ENCODE measurements around the gene TAF6L. TPM values are rescaled to one million over a fixed set of nuclear protein-coding genes. Genes with fewer than 3 reads are reported as not detected.

Gene TAF6L
- total and polyA plus RNA-seq, 9 of the 15 experiments (the other 6 are each of a cell fraction or from before 2014, with no cell fraction given) = 0.04 to 45.5 (median 20.8) TPM

DNA sequence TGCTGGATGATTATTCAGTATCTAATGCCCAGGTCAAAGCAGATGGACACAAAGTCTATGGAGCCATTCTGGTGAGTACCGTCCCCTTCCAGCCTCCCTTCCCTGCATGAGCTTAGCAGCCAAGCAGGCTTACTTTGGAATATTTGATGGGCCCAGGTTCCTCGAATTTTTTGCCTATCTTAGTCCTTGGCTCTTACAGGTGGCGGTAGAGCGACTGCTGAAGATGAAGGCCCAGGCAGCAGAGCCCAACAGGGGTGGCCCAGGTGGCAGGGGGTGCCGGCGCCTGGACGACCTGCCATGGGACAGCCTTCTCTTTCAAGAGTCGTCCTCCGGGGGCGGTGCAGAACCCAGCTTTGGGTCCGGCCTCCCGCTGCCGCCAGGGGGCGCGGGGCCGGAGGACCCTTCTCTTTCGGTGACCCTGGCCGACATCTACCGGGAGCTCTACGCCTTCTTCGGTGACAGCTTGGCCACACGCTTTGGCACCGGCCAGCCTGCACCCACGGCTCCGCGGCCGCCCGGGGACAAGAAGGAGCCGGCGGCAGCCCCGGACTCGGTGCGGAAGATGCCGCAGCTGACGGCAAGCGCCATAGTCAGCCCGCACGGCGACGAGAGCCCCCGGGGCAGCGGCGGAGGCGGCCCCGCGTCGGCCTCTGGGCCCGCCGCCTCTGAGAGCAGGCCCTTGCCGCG is 15.3 kb downstream of the TAF6L start (continued):
- TF ChIP-seq SRF (CRISPR knock-in tag; IDR thresholded peaks at IDR 0.05) (no peak), ZNF76 (CRISPR knock-in tag; IDR thresholded peaks at IDR 0.05; ENCODE audit: borderline replicate concordance) (no peak), TFE3 (CRISPR knock-in tag; IDR thresholded peaks at IDR 0.05) (no peak), ZNF140 (CRISPR knock-in tag; IDR thresholded peaks at IDR 0.05) (no peak), ZNF589 (CRISPR knock-in tag; IDR thresholded peaks at IDR 0.05; ENCODE audit: low read depth) (no peak; the same call in 1 of the 2 replicates), PYGO2 (tag; IDR thresholded peaks at IDR 0.05) (no peak), TCF3 (CRISPR knock-in tag; IDR thresholded peaks at IDR 0.05) (no peak), GTF2A2 (tag; IDR thresholded peaks at IDR 0.05) (no peak), NFYB (IDR thresholded peaks at IDR 0.05; ENCODE audit: extremely low read depth, insufficient read length) (no peak), SP1 (CRISPR knock-in tag; IDR thresholded peaks at IDR 0.05) (no peak), KLF6 (CRISPR knock-in tag; IDR thresholded peaks at IDR 0.05; ENCODE audit: borderline replicate concordance) (no peak), E2F3 (CRISPR knock-in tag; IDR thresholded peaks at IDR 0.05) (no peak), CREM (IDR thresholded peaks at IDR 0.05; ENCODE audit: low read depth) (peak; percentile 69), U2AF1 (optimal IDR thresholded peaks at IDR 0.05; ENCODE audit: low read depth, low read length) (peak; percentile 88), SMAD1 (IDR thresholded peaks at IDR 0.05; ENCODE audit: low read depth, low read length, partially characterized antibody) (no peak)
- TF ChIP-seq, protein P1, sequence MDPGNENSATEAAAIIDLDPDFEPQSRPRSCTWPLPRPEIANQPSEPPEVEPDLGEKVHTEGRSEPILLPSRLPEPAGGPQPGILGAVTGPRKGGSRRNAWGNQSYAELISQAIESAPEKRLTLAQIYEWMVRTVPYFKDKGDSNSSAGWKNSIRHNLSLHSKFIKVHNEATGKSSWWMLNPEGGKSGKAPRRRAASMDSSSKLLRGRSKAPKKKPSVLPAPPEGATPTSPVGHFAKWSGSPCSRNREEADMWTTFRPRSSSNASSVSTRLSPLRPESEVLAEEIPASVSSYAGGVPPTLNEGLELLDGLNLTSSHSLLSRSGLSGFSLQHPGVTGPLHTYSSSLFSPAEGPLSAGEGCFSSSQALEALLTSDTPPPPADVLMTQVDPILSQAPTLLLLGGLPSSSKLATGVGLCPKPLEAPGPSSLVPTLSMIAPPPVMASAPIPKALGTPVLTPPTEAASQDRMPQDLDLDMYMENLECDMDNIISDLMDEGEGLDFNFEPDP (CRISPR knock-in tag; IDR thresholded peaks at IDR 0.05) = no peak
- TF ChIP-seq, protein P2, sequence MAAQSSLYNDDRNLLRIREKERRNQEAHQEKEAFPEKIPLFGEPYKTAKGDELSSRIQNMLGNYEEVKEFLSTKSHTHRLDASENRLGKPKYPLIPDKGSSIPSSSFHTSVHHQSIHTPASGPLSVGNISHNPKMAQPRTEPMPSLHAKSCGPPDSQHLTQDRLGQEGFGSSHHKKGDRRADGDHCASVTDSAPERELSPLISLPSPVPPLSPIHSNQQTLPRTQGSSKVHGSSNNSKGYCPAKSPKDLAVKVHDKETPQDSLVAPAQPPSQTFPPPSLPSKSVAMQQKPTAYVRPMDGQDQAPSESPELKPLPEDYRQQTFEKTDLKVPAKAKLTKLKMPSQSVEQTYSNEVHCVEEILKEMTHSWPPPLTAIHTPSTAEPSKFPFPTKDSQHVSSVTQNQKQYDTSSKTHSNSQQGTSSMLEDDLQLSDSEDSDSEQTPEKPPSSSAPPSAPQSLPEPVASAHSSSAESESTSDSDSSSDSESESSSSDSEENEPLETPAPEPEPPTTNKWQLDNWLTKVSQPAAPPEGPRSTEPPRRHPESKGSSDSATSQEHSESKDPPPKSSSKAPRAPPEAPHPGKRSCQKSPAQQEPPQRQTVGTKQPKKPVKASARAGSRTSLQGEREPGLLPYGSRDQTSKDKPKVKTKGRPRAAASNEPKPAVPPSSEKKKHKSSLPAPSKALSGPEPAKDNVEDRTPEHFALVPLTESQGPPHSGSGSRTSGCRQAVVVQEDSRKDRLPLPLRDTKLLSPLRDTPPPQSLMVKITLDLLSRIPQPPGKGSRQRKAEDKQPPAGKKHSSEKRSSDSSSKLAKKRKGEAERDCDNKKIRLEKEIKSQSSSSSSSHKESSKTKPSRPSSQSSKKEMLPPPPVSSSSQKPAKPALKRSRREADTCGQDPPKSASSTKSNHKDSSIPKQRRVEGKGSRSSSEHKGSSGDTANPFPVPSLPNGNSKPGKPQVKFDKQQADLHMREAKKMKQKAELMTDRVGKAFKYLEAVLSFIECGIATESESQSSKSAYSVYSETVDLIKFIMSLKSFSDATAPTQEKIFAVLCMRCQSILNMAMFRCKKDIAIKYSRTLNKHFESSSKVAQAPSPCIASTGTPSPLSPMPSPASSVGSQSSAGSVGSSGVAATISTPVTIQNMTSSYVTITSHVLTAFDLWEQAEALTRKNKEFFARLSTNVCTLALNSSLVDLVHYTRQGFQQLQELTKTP (IDR thresholded peaks at IDR 0.05; ENCODE audit: low read depth in 1 of 2, partially characterized antibody in 2 of 2) = no peak
- TF ChIP-seq, protein P3, sequence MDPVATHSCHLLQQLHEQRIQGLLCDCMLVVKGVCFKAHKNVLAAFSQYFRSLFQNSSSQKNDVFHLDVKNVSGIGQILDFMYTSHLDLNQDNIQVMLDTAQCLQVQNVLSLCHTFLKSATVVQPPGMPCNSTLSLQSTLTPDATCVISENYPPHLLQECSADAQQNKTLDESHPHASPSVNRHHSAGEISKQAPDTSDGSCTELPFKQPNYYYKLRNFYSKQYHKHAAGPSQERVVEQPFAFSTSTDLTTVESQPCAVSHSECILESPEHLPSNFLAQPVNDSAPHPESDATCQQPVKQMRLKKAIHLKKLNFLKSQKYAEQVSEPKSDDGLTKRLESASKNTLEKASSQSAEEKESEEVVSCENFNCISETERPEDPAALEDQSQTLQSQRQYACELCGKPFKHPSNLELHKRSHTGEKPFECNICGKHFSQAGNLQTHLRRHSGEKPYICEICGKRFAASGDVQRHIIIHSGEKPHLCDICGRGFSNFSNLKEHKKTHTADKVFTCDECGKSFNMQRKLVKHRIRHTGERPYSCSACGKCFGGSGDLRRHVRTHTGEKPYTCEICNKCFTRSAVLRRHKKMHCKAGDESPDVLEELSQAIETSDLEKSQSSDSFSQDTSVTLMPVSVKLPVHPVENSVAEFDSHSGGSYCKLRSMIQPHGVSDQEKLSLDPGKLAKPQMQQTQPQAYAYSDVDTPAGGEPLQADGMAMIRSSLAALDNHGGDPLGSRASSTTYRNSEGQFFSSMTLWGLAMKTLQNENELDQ (CRISPR knock-in tag; IDR thresholded peaks at IDR 0.05; ENCODE audit: borderline replicate concordance) = no peak
